NCI-H446 treated with DMSO at 0.1 percent for 48 hours (cell line): ENCODE results near the gene CAPN9.

Experiments
- DNase-seq: peaks from one replicate; lab custom pipeline; 2025; lab: John Stamatoyannopoulos, UW

CAPN9 gene

DNA sequence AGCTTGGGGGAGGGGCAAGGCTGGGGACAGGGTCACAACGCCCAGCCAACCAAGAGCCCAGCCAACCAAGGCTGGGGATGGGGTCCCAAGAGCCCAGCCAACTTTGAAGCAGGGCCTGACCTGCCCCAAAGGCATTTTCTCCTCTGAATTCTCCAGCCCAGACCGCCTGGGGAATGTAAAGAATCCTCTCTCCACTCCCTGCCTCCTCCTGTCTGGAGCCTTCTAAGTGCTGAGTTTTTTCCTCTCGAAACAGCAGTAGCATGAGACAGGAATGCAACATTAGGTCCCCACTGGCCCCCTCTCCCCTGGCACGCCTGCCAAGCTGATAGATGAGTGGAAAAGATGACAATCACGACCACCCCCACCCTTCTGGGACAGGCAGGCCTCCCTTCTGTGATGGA, 104.1 kb downstream of the CAPN9 start:
- no peak for DNase-seq
